H9 (cell line): ENCODE data around the gene SLC46A3. TPM values are rescaled to one million over a fixed set of nuclear protein-coding genes. Genes with fewer than 3 reads are reported as not detected.

Source experiments
- DNase-seq: peaks from one replicate; pipeline ENCODE4 v3.0.0-alpha.2; 2017
- H2AFZ ChIP-seq: one replicate; pipeline ENCODE4 v1.6.1; 2013; ENCODE audit warnings: mild to moderate bottlenecking, low read length, control low read depth, moderate library complexity
- H2AK5ac ChIP-seq: 2 replicates; pipeline ENCODE4 v1.6.1; 2013; ENCODE audit warnings: low read length, control low read depth, mixed read lengths; ENCODE audit not compliant: insufficient read length
- H2BK120ac ChIP-seq: one replicate; pipeline ENCODE4 v1.6.1; 2013; ENCODE audit warnings: low read depth, mild to moderate bottlenecking, low read length, control low read depth, inconsistent platforms; ENCODE audit not compliant: poor library complexity, severe bottlenecking
- H2BK12ac ChIP-seq: 2 replicates; pipeline ENCODE4 v1.6.1; 2013; ENCODE audit warnings: low read length, control low read depth, mixed read lengths, low read depth; ENCODE audit not compliant: insufficient read length
- H2BK15ac ChIP-seq: 2 replicates; pipeline ENCODE4 v1.6.1; 2013; ENCODE audit warnings: low read depth, low read length, control low read depth
- H2BK20ac ChIP-seq: one replicate; pipeline ENCODE4 v1.6.1; 2013; ENCODE audit warnings: low read depth, mild to moderate bottlenecking, low read length, control low read depth, inconsistent platforms; ENCODE audit not compliant: poor library complexity, severe bottlenecking
- H2BK5ac ChIP-seq: 2 replicates; pipeline ENCODE4 v1.6.1; 2013; ENCODE audit warnings: low read length, control low read depth, mixed read lengths; ENCODE audit not compliant: insufficient read length
- H3K14ac ChIP-seq: 2 replicates; pipeline ENCODE4 v1.6.1; 2013; ENCODE audit warnings: low read length, control low read depth; ENCODE audit not compliant: insufficient read depth
- H3K18ac ChIP-seq: 2 replicates; pipeline ENCODE4 v1.6.1; 2013; ENCODE audit warnings: low read depth, mild to moderate bottlenecking, mixed read lengths, low read length, control low read depth; ENCODE audit not compliant: insufficient read length
- H3K23ac ChIP-seq: 2 replicates; pipeline ENCODE4 v1.6.1; 2013; ENCODE audit warnings: low read length, control low read depth, mixed read lengths, low read depth; ENCODE audit not compliant: insufficient read length
- H3K23me2 ChIP-seq: 2 replicates; pipeline ENCODE4 v1.6.1; 2013; ENCODE audit warnings: low read depth, mild to moderate bottlenecking, mixed read lengths, low read length, control low read depth; ENCODE audit not compliant: insufficient read length, poor library complexity, severe bottlenecking
- H3K27ac ChIP-seq: 2 replicates; pipeline ENCODE4 v1.5.1; 2013; ENCODE audit warnings: low read length, control low read depth, mixed read lengths, low read depth; ENCODE audit not compliant: insufficient read length
- H3K27me3 ChIP-seq: 2 replicates; pipeline ENCODE4 v1.6.1; 2013; ENCODE audit warnings: low read length, control low read depth, inconsistent platforms; ENCODE audit not compliant: insufficient read depth
- H3K4ac ChIP-seq: 2 replicates; pipeline ENCODE4 v1.6.1; 2013; ENCODE audit warnings: low read depth, mild to moderate bottlenecking, control low read depth, inconsistent platforms, low read length, moderate library complexity
- H3K4me1 ChIP-seq: 2 replicates; pipeline ENCODE4 v1.6.1; 2013; ENCODE audit warnings: low read length, control low read depth, inconsistent platforms; ENCODE audit not compliant: insufficient read depth
- H3K4me2 ChIP-seq: 2 replicates; pipeline ENCODE4 v1.6.1; 2013; ENCODE audit warnings: low read length, control low read depth, mixed read lengths; ENCODE audit not compliant: insufficient read length, insufficient read depth
- H3K56ac ChIP-seq: 2 replicates; pipeline ENCODE4 v1.6.1; 2013; ENCODE audit warnings: low read depth, mild to moderate bottlenecking, mixed read lengths, low read length, control low read depth; ENCODE audit not compliant: insufficient read length
- H3K79me1 ChIP-seq: 2 replicates; pipeline ENCODE4 v1.6.1; 2013; ENCODE audit warnings: low read depth, mild to moderate bottlenecking, moderate library complexity, low read length, control low read depth, inconsistent platforms; ENCODE audit not compliant: insufficient read depth, poor library complexity, severe bottlenecking
- H3K79me2 ChIP-seq: 2 replicates; pipeline ENCODE4 v1.6.1; 2013; ENCODE audit warnings: low read length, control low read depth, inconsistent platforms; ENCODE audit not compliant: insufficient read depth
- H3K9ac ChIP-seq: 2 replicates; pipeline ENCODE4 v1.6.1; 2013; ENCODE audit warnings: low read length, control low read depth, mixed read lengths; ENCODE audit not compliant: insufficient read length; ENCODE audit errors: extremely low read depth
- H3K9me3 ChIP-seq: one replicate; pipeline ENCODE4 v1.6.1; 2013; ENCODE audit warnings: low read depth, low read length, inconsistent platforms; ENCODE audit not compliant: control insufficient read depth
- H3T11ph ChIP-seq: one replicate; pipeline ENCODE4 v1.6.1; 2013; ENCODE audit warnings: mild to moderate bottlenecking, low read length, control low read depth, inconsistent platforms
- H4K20me1 ChIP-seq: one replicate; pipeline ENCODE4 v1.6.1; 2013; ENCODE audit not compliant: control insufficient read depth, insufficient read length, insufficient read depth
- H4K5ac ChIP-seq: 2 replicates; pipeline ENCODE4 v1.6.1; 2013; ENCODE audit warnings: low read depth, mild to moderate bottlenecking, mixed read lengths, low read length, control low read depth; ENCODE audit not compliant: insufficient read length
- H4K8ac ChIP-seq: replicated peaks from 2 replicates; pipeline ENCODE4 v1.6.1; 2013; ENCODE audit warnings: low read length, control low read depth, mixed read lengths, low read depth; ENCODE audit not compliant: insufficient read length
- H4K91ac ChIP-seq: 2 replicates; pipeline ENCODE4 v1.6.1; 2013; ENCODE audit warnings: low read depth, mild to moderate bottlenecking, moderate library complexity, mixed read lengths, low read length, control low read depth; ENCODE audit not compliant: insufficient read length
- H3K27ac Mint-ChIP-seq, 3 experiments: 2 replicates in 2 of 3; 3 replicates in 1 of 3; pipeline ENCODE4 v1.8.0; 2020 to 2021; ENCODE audit warnings: mixed read lengths in 3 of 3, mild to moderate bottlenecking in 1 of 3, moderate library complexity in 1 of 3
- H3K27me3 Mint-ChIP-seq: 2 replicates; pipeline ENCODE4 v1.8.0; 2021; ENCODE audit warnings: low read depth, mild to moderate bottlenecking, moderate library complexity, mixed read lengths
- H3K36me3 Mint-ChIP-seq, 3 experiments: 2 replicates in 2 of 3; 3 replicates in 1 of 3; pipeline ENCODE4 v1.8.0; 2020 to 2021; ENCODE audit warnings: low read depth in 3 of 3, mixed read lengths in 3 of 3; ENCODE audit not compliant: insufficient read depth in 1 of 3
- H3K4me1 Mint-ChIP-seq, 2 experiments: 2 replicates each; pipeline ENCODE4 v1.8.0; 2020; ENCODE audit warnings: mixed read lengths in 2 of 2
- H3K4me3 Mint-ChIP-seq, 2 experiments: 2 replicates in 1 of 2; 3 replicates in 1 of 2; pipeline ENCODE4 v1.8.0; 2020 to 2021; ENCODE audit warnings: mild to moderate bottlenecking in 2 of 2, mixed read lengths in 2 of 2, moderate library complexity in 1 of 2
- H3K9me3 Mint-ChIP-seq, 2 experiments: 2 replicates in 1 of 2; 3 replicates in 1 of 2; pipeline ENCODE4 v1.8.0; 2020; ENCODE audit warnings: mild to moderate bottlenecking in 2 of 2, mixed read lengths in 2 of 2, moderate library complexity in 1 of 2
- CTCF ChIP-seq: fragments of 200-600 bp; sonication (generic); conservative IDR thresholded peaks from 3 replicates; pipeline ENCODE4 v1.8.0; 2021; ENCODE audit warnings: antibody characterized with exemption, mild to moderate bottlenecking
- WGBS: extraction: QIAGEN DNeasy Blood & Tissue Kit; methylation state at CpG from one replicate; pipeline ENCODE4 v1.1.7; 2013; ENCODE audit warnings: missing lambda C conversion rate, low lambda C conversion rate, mixed read lengths; ENCODE audit not compliant: insufficient read length; ENCODE audit errors: extremely low coverage; 5-methylcytosine and 5-hydroxymethylcytosine counted together
- total RNA-seq: library from RNA; stranded (reverse); gene quantifications from 2 replicates; pipeline ENCODE4 v1.2.1, GENCODE V29; 2021

Gene SLC46A3
- total RNA-seq, 1 experiment from 2014 or later, result 0.26 TPM

- Histone ChIP-seq H4K5ac (no peak overlapping the region), H4K20me1 (no peaks in the 10 kb centered on the region), H3K9me3 (no peaks in the 10 kb centered on the region), H3K4ac (no peak overlapping the region), H3K4me1 (no peaks in the 10 kb centered on the region), H3K27me3 (no peaks in the 10 kb centered on the region), H2BK15ac (no peak overlapping the region), H3K9ac (no peak overlapping the region), H3K18ac (no peak overlapping the region), H4K91ac (no peak overlapping the region), H2BK120ac (no peak overlapping the region), H4K8ac (no peak overlapping the region), H2AFZ (no peak overlapping the region), H3K79me1 (no peaks in the 10 kb centered on the region), H3T11ph (no peak overlapping the region), H3K56ac (no peak overlapping the region), H2BK5ac (no peak overlapping the region), H3K23me2 (no peaks in the 10 kb centered on the region), H2BK12ac (no peak overlapping the region), H3K14ac (no peak overlapping the region), H2AK5ac (no peak overlapping the region), H2BK20ac (no peak overlapping the region), H3K4me2 (no peak overlapping the region), H3K27ac (no peak overlapping the region), H3K79me2 (no peaks in the 10 kb centered on the region), H3K23ac (no peak overlapping the region)
- TF ChIP-seq CTCF, result no peak
- Mint-ChIP-seq H3K36me3 (no peaks in the 10 kb centered on the region), H3K27ac (no peak overlapping the region), H3K4me3 (no peak overlapping the region), H3K27me3 (no peaks in the 10 kb centered on the region; the same call in 1 of the 2 replicates), H3K4me1 (no peaks in the 10 kb centered on the region), H3K9me3 (no peaks in the 10 kb centered on the region)
- no peak for DNase-seq
- no CpG with 5 or more reads among the region's 2 CpGs for WGBS
Observed at GRCh38 chr13:28734906-28735305, 16.1 kb upstream of the SLC46A3 start.
